K562 (cell line): ENCODE results near the gene ENTPD3. TPM values are rescaled to one million over a fixed set of nuclear protein-coding genes. Genes with fewer than 3 reads are reported as not detected.

Source experiments
- ATAC-seq: fragments of 200-7000 bp; cut with Tn5 transposase; 3 replicates; pipeline ENCODE4 v1.9.1; 2020; ENCODE audit warnings: moderate library complexity
- BruUV-seq: library from RNA; stranded (reverse); fragments of 400-500 nt; replicated peaks from 2 replicates; lab custom pipeline; 2021; lab: Mats Ljungman, UMichigan
- CTCF ChIA-PET: fragments of 300-600 bp; formaldehyde crosslinking; extraction: SDS; loops from one replicate; lab custom pipeline; 2021; ENCODE audit warnings: low intra/inter-chr PET ratio; lab: Yijun Ruan, JAX
- POLR2A ChIA-PET: fragments of 300-600, 350-650 bp; sonication (Branson Sonifier 250); formaldehyde crosslinking; extraction: SDS; loops from one replicate; lab custom pipeline; 2021; ENCODE audit warnings: antibody characterized with exemption, inconsistent platforms; lab: Yijun Ruan, JAX
- DNase-seq, 4 experiments: peaks; one replicate each; pipeline versions ENCODE4 v3.0.0 to v3.0.0-alpha.2; 2011 to 2018; ENCODE audit warnings: low spot score in 3 of 4, mixed read lengths in 3 of 4; ENCODE audit errors: extremely low read depth in 1 of 4
- FAIRE-seq: peaks from 2 replicates; lab custom pipeline; 2011; peaks lifted over from hg19 to GRCh38; lab: Jason Lieb, UNC
- H2AFZ ChIP-seq: 2 replicates; pipeline ENCODE4 v1.6.0; 2011; ENCODE audit warnings: low read depth, low read length, control low read depth, inconsistent platforms
- H3K27ac ChIP-seq: fragments of 200-600 bp; 3 replicates; pipeline ENCODE4 v1.8.0; 2011; ENCODE audit warnings: low read depth, mild to moderate bottlenecking, control low read depth, inconsistent platforms, low read length, moderate library complexity, mixed read lengths; ENCODE audit errors: extremely low read depth
- H3K27me3 ChIP-seq, 2 experiments: fragments of 300-600 bp in 1 of 2; 2 replicates in 1 of 2; 3 replicates in 1 of 2; pipeline versions ENCODE4 v1.6.0 to v1.8.0; 2011; ENCODE audit warnings: inconsistent platforms in 2 of 2, low read length in 2 of 2, mild to moderate bottlenecking in 1 of 2, mixed read lengths in 1 of 2, moderate library complexity in 1 of 2; ENCODE audit not compliant: control insufficient read depth in 2 of 2, insufficient read depth in 2 of 2
- H3K36me3 ChIP-seq: fragments of 300-600 bp; 3 replicates; pipeline ENCODE4 v1.8.0; 2011; ENCODE audit warnings: mild to moderate bottlenecking, low read length, inconsistent platforms; ENCODE audit not compliant: control insufficient read depth, insufficient read depth
- H3K4me1 ChIP-seq, 2 experiments: fragments of 200-600 bp in 1 of 2; replicated peaks in 1 of 2; 2 replicates in 1 of 2; 3 replicates in 1 of 2; pipeline versions ENCODE4 v1.5.1 to v1.8.0; 2011; ENCODE audit warnings: inconsistent platforms in 2 of 2, low read length in 2 of 2, mild to moderate bottlenecking in 1 of 2, mixed read lengths in 1 of 2, moderate library complexity in 1 of 2; ENCODE audit not compliant: control insufficient read depth in 2 of 2, insufficient read depth in 2 of 2
- H3K4me2 ChIP-seq: 2 replicates; pipeline ENCODE4 v1.6.1; 2011; ENCODE audit warnings: low read length, control low read depth, inconsistent platforms, mixed read lengths; ENCODE audit not compliant: insufficient read depth
- H3K4me3 ChIP-seq: fragments of 200-600 bp; sonication (generic), shearing (Covaris generic); 2 replicates; pipeline ENCODE4 v1.5.1; 2016; ENCODE audit warnings: control low read depth, inconsistent platforms
- H3K79me2 ChIP-seq: fragments of 200-600 bp; 3 replicates; pipeline ENCODE4 v1.8.0; 2011; ENCODE audit warnings: low read length, inconsistent platforms; ENCODE audit not compliant: control insufficient read depth, insufficient read depth
- H3K9ac ChIP-seq, 2 experiments: 2 replicates each; pipeline versions ENCODE4 v1.6.0 to v1.6.1; 2011; ENCODE audit warnings: low read depth in 2 of 2, low read length in 2 of 2, control low read depth in 1 of 2, inconsistent platforms in 1 of 2, mild to moderate bottlenecking in 1 of 2, mixed read lengths in 1 of 2; ENCODE audit not compliant: insufficient read depth in 1 of 2
- H3K9me1 ChIP-seq: one replicate; pipeline ENCODE4 v1.6.0; 2011; ENCODE audit warnings: inconsistent platforms, mild to moderate bottlenecking, low read length, moderate library complexity; ENCODE audit not compliant: control insufficient read depth, insufficient read depth
- H3K9me3 ChIP-seq: replicated peaks from 2 replicates; pipeline ENCODE4 v1.5.1; 2011; ENCODE audit warnings: low read depth, low read length, inconsistent platforms; ENCODE audit not compliant: control insufficient read depth, insufficient read depth
- H4K20me1 ChIP-seq: replicated peaks from 2 replicates; pipeline ENCODE4 v1.6.1; 2011; ENCODE audit warnings: low read length, inconsistent platforms, mixed read lengths; ENCODE audit not compliant: control insufficient read depth, insufficient read depth
- CHD4 ChIP-seq: fragments of 200-600 bp; sonication (generic); IDR thresholded peaks from 3 replicates; pipeline ENCODE4 v1.6.1; 2012; ENCODE audit warnings: low read depth, mild to moderate bottlenecking, mixed read lengths, low read length, inconsistent platforms; ENCODE audit not compliant: insufficient read depth, insufficient replicate concordance, poor library complexity, severe bottlenecking
- GTF2E2 ChIP-seq: fragments of 200-800 bp; sonication (Bioruptor generic); IDR thresholded peaks from 2 replicates; pipeline ENCODE4 v1.6.1; 2016; ENCODE audit warnings: missing genetic modification characterization, missing compliant biosample characterization
- HMG20A ChIP-seq: fragments of 450-650 bp; formaldehyde crosslinking; conservative IDR thresholded peaks from 2 replicates; pipeline ENCODE4 v1.4.0; 2020; ENCODE audit warnings: mild to moderate bottlenecking, mixed read lengths
- NCOA2 ChIP-seq, 2 experiments: fragments of 450-650 bp; IDR thresholded peaks; 2 replicates each; pipeline ENCODE4 v1.6.1; 2018; ENCODE audit warnings: mild to moderate bottlenecking in 2 of 2, moderate library complexity in 1 of 2; ENCODE audit not compliant: partially characterized antibody in 2 of 2
- POLR3G ChIP-seq: IDR thresholded peaks from 2 replicates; pipeline ENCODE4 v1.6.1; 2011; ENCODE audit not compliant: insufficient read length, insufficient replicate concordance; ENCODE audit errors: extremely low read depth
- TFAM ChIP-seq: fragments of 250-450 bp; sonication (Bioruptor Pico); conservative IDR thresholded peaks from 2 replicates; pipeline ENCODE4 v1.5.0; 2021; ENCODE audit warnings: mild to moderate bottlenecking, moderate library complexity
- ZKSCAN3 ChIP-seq: fragments of 250-450 bp; sonication (Bioruptor Pico); IDR thresholded peaks from 2 replicates; pipeline ENCODE4 v1.4.0; 2020
- ZNF174 ChIP-seq: fragments of 250-450 bp; sonication (Bioruptor Pico); IDR thresholded peaks from 2 replicates; pipeline ENCODE4 v1.4.0; 2020; ENCODE audit warnings: mild to moderate bottlenecking
- ZNF668 ChIP-seq: fragments of 250-450 bp; sonication (Bioruptor Pico); IDR thresholded peaks from 2 replicates; pipeline ENCODE4 v1.8.0; 2022; ENCODE audit warnings: mild to moderate bottlenecking, inconsistent platforms
- in situ Hi-C: fragments of 300-500 bp; cut with MboI; formaldehyde crosslinking; loops from 4 replicates; pipeline ENCODE4 v1.15.0; 2018; ENCODE audit warnings: inconsistent platforms, mixed read lengths
- intact Hi-C: fragments of 100-400 bp; cut with micrococcal nuclease; formaldehyde crosslinking; loops from 2 replicates; pipeline ENCODE4 v1.14.2; 2022
- polyA plus RNA-seq, 8 experiments: library from polyadenylated mRNA; depleted of rRNA in 4 of 8; stranded (reverse) in 5 of 8; unstranded in 3 of 8; fragments of >200 nt; fragmentation: Nextera tagmentation in 2 of 8; fragmentation: Illumina TruSeq in 1 of 8; extraction: Ambion mirVana in 2 of 8; extraction: Trizol in 1 of 8; gene quantifications; 2 replicates each; pipeline versions ENCODE4 v1.2.1 to v1.2.3, GENCODE V29; 2011 to 2014; ENCODE audit warnings: inconsistent platforms in 1 of 8, missing spikeins in 1 of 8
- total RNA-seq, 7 experiments: library from RNA; depleted of rRNA in 6 of 7; stranded (reverse); fragments of >200 nt in 6 of 7; fragmentation: Illumina TruSeq in 2 of 7; extraction: Trizol in 2 of 7; gene quantifications; 2 replicates each; pipeline versions ENCODE4 v1.2.1 to v1.2.3, GENCODE V29; 2011 to 2021; ENCODE audit warnings: low replicate concordance in 1 of 7
- TF ChIP-seq, protein P1 (sequence below): sonication (generic); formaldehyde crosslinking; IDR thresholded peaks from 2 replicates; pipeline ENCODE4 v1.8.0; 2023; ENCODE audit warnings: mild to moderate bottlenecking, missing genetic modification reagents
- TF ChIP-seq, protein P2 (sequence below): fragments of 250-450 bp; sonication (Bioruptor Pico); IDR thresholded peaks from 2 replicates; pipeline ENCODE4 v1.4.0; 2020; ENCODE audit warnings: mild to moderate bottlenecking, moderate library complexity
- TF ChIP-seq, protein P3 (sequence below): fragments of 450-650 bp; IDR thresholded peaks from one replicate; pipeline ENCODE4 v1.6.1; 2018; ENCODE audit warnings: mild to moderate bottlenecking, moderate library complexity; ENCODE audit not compliant: partially characterized antibody
- TF ChIP-seq, protein P4 (sequence below): sonication (generic); formaldehyde crosslinking; IDR thresholded peaks from 2 replicates; pipeline ENCODE4 v1.8.1; 2023; ENCODE audit warnings: mild to moderate bottlenecking, missing genetic modification reagents

The ENTPD3 gene
- total and polyA plus RNA-seq, 9 of the 15 experiments (the other 6 are each of a cell fraction or from before 2014, with no cell fraction given): 0.23 to 2.1 (median 0.58) TPM

DNA sequence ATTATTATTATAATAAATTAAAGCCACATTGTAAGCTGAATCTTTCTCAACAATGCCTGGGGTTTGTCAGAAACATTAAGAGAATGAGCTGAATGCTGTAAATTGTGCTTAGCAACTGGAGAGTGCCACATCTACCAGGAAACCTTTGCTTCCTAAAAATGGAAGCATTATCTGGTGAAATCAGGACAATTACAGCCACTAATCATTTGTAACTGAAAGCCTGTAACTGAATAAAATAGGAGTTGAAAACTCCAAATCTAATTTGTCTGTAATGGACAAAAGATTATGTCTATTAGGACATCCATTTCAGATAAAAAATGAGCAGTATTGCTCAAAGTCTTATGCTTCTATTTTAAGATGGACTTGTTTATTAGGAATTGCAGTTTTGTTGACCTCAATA, 45.3 kb upstream of the ENTPD3 start:
- DNase-seq (no peak), FAIRE-seq (no peak), ATAC-seq (no peak)
- Histone ChIP-seq H3K79me2 (no peaks in the 10 kb centered on the region), H3K36me3 (no peaks in the 10 kb centered on the region), H3K4me2 (no peak overlapping the region), H3K27me3 (no peaks in the 10 kb centered on the region), H3K9ac (no peak overlapping the region), H3K9me3 (no peaks in the 10 kb centered on the region), H3K4me1 (peaks cover 5 to 13% of the 10 kb centered on the region in 2 experiments; a peak in 4 of 5 replicates), H3K4me3 (no peak overlapping the region), H4K20me1 (no peaks in the 10 kb centered on the region), H2AFZ (no peak overlapping the region), H3K9me1 (no peaks in the 10 kb centered on the region), H3K27ac (no peak overlapping the region)
- no TSS peak for BruUV-seq
- POLR2A ChIA-PET: interaction anchor here (0.6 to 1.0 kb wide), 2 partner anchors 55 to 146 kb away, joined by 3 read pairs; no protein-coding TSS in a partner anchor
- in situ Hi-C loops (no loop called here), intact Hi-C loops (no loop called here)
- CTCF ChIA-PET: no interaction called here
- TF ChIP-seq ZKSCAN3 (CRISPR knock-in tag) (no peak), POLR3G (no peak), GTF2E2 (no peak), CHD4 (no peak), NCOA2 (IDR thresholded peaks at IDR 0.05; ENCODE audit: partially characterized antibody in 2 of 2) (no peak), ZNF668 (no peak), HMG20A (CRISPR knock-in tag) (no peak), ZNF174 (no peak), TFAM (CRISPR knock-in tag) (no peak)
- TF ChIP-seq, protein P1, sequence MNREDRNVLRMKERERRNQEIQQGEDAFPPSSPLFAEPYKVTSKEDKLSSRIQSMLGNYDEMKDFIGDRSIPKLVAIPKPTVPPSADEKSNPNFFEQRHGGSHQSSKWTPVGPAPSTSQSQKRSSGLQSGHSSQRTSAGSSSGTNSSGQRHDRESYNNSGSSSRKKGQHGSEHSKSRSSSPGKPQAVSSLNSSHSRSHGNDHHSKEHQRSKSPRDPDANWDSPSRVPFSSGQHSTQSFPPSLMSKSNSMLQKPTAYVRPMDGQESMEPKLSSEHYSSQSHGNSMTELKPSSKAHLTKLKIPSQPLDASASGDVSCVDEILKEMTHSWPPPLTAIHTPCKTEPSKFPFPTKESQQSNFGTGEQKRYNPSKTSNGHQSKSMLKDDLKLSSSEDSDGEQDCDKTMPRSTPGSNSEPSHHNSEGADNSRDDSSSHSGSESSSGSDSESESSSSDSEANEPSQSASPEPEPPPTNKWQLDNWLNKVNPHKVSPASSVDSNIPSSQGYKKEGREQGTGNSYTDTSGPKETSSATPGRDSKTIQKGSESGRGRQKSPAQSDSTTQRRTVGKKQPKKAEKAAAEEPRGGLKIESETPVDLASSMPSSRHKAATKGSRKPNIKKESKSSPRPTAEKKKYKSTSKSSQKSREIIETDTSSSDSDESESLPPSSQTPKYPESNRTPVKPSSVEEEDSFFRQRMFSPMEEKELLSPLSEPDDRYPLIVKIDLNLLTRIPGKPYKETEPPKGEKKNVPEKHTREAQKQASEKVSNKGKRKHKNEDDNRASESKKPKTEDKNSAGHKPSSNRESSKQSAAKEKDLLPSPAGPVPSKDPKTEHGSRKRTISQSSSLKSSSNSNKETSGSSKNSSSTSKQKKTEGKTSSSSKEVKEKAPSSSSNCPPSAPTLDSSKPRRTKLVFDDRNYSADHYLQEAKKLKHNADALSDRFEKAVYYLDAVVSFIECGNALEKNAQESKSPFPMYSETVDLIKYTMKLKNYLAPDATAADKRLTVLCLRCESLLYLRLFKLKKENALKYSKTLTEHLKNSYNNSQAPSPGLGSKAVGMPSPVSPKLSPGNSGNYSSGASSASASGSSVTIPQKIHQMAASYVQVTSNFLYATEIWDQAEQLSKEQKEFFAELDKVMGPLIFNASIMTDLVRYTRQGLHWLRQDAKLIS (CRISPR knock-in tag): no peak
- TF ChIP-seq, protein P2, sequence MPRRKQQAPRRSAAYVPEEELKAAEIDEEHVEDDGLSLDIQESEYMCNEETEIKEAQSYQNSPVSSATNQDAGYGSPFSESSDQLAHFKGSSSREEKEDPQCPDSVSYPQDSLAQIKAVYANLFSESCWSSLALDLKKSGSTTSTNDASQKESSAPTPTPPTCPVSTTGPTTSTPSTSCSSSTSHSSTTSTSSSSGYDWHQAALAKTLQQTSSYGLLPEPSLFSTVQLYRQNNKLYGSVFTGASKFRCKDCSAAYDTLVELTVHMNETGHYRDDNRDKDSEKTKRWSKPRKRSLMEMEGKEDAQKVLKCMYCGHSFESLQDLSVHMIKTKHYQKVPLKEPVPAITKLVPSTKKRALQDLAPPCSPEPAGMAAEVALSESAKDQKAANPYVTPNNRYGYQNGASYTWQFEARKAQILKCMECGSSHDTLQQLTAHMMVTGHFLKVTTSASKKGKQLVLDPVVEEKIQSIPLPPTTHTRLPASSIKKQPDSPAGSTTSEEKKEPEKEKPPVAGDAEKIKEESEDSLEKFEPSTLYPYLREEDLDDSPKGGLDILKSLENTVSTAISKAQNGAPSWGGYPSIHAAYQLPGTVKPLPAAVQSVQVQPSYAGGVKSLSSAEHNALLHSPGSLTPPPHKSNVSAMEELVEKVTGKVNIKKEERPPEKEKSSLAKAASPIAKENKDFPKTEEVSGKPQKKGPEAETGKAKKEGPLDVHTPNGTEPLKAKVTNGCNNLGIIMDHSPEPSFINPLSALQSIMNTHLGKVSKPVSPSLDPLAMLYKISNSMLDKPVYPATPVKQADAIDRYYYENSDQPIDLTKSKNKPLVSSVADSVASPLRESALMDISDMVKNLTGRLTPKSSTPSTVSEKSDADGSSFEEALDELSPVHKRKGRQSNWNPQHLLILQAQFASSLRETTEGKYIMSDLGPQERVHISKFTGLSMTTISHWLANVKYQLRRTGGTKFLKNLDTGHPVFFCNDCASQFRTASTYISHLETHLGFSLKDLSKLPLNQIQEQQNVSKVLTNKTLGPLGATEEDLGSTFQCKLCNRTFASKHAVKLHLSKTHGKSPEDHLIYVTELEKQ: no peak
- TF ChIP-seq, protein P3, sequence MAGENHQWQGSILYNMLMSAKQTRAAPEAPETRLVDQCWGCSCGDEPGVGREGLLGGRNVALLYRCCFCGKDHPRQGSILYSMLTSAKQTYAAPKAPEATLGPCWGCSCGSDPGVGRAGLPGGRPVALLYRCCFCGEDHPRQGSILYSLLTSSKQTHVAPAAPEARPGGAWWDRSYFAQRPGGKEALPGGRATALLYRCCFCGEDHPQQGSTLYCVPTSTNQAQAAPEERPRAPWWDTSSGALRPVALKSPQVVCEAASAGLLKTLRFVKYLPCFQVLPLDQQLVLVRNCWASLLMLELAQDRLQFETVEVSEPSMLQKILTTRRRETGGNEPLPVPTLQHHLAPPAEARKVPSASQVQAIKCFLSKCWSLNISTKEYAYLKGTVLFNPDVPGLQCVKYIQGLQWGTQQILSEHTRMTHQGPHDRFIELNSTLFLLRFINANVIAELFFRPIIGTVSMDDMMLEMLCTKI: no peak
- TF ChIP-seq, protein P4, sequence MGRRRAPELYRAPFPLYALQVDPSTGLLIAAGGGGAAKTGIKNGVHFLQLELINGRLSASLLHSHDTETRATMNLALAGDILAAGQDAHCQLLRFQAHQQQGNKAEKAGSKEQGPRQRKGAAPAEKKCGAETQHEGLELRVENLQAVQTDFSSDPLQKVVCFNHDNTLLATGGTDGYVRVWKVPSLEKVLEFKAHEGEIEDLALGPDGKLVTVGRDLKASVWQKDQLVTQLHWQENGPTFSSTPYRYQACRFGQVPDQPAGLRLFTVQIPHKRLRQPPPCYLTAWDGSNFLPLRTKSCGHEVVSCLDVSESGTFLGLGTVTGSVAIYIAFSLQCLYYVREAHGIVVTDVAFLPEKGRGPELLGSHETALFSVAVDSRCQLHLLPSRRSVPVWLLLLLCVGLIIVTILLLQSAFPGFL (CRISPR knock-in tag): no peak
